ENCODE results near the gene MYO1D.
A peak's percentile ranks its signal among the peaks of the same experiment; 100 is the strongest.

MYO1D gene

GRCh38 chr17:32899236-32900013 is 22.5 kb upstream of the MYO1D start:
- TF ChIP-seq CREB1 (IDR thresholded peaks at IDR 0.05; ENCODE audit: low read depth) = no peak
- TF ChIP-seq EP300 (IDR thresholded peaks at IDR 0.05; ENCODE audit: borderline replicate concordance) = no peak
- no peak for TF ChIP-seq YY1 (IDR thresholded peaks at IDR 0.05; ENCODE audit: low read depth)
- no peak for TF ChIP-seq TCF12 (IDR thresholded peaks at IDR 0.05; ENCODE audit: low read depth)

- no peak for TF ChIP-seq RAD21 (IDR thresholded peaks at IDR 0.05; ENCODE audit: low read depth)
- TF ChIP-seq CREB1 (IDR thresholded peaks at IDR 0.05; ENCODE audit: low read depth) = no peak
- TF ChIP-seq EP300 (IDR thresholded peaks at IDR 0.05; ENCODE audit: borderline replicate concordance) = no peak
- no peak for TF ChIP-seq USF1 (IDR thresholded peaks at IDR 0.05)
- TF ChIP-seq YY1 (IDR thresholded peaks at IDR 0.05; ENCODE audit: low read depth) = no peak
- no peak for TF ChIP-seq TEAD4 (IDR thresholded peaks at IDR 0.05)
Measured at GRCh38 chr17:32896647-32897258, 19.8 kb upstream of the MYO1D start.

GRCh38 chr17:32894245-32894644 is 17.3 kb upstream of the MYO1D start:
- TF ChIP-seq USF1 (IDR thresholded peaks at IDR 0.05) (no peak), YY1 (IDR thresholded peaks at IDR 0.05; ENCODE audit: low read depth) (no peak), ZBTB7A (IDR thresholded peaks at IDR 0.05; ENCODE audit: low read depth) (no peak), CREB1 (IDR thresholded peaks at IDR 0.05; ENCODE audit: low read depth) (no peak), CEBPB (IDR thresholded peaks at IDR 0.05) (no peak), FOXM1 (IDR thresholded peaks at IDR 0.05; ENCODE audit: borderline replicate concordance, low read depth) (no peak), MAX (IDR thresholded peaks at IDR 0.05) (no peak), RAD21 (IDR thresholded peaks at IDR 0.05; ENCODE audit: low read depth) (no peak), TCF12 (IDR thresholded peaks at IDR 0.05; ENCODE audit: low read depth) (no peak), EP300 (IDR thresholded peaks at IDR 0.05; ENCODE audit: borderline replicate concordance) (no peak), EGR1 (IDR thresholded peaks at IDR 0.05) (no peak), REST (IDR thresholded peaks at IDR 0.05; ENCODE audit: low read depth) (no peak), NFIC (IDR thresholded peaks at IDR 0.05) (no peak), TEAD4 (IDR thresholded peaks at IDR 0.05) (no peak), TAF1 (IDR thresholded peaks at IDR 0.05; ENCODE audit: low read depth) (no peak)

- 0 out of 2 replicates have a peak, but pooled peaks have one; percentile 27 for TF ChIP-seq YY1 (IDR thresholded peaks at IDR 0.05; ENCODE audit: low read depth)
Measured at GRCh38 chr17:32886951-32887350, 10.0 kb upstream of the MYO1D start.

- TF ChIP-seq TEAD4 (IDR thresholded peaks at IDR 0.05) = no peak
- TF ChIP-seq EP300 (IDR thresholded peaks at IDR 0.05; ENCODE audit: borderline replicate concordance) = no peak
- no peak for TF ChIP-seq TCF12 (IDR thresholded peaks at IDR 0.05; ENCODE audit: low read depth)
- no peak for TF ChIP-seq EGR1 (IDR thresholded peaks at IDR 0.05)
- TF ChIP-seq CREB1 (IDR thresholded peaks at IDR 0.05; ENCODE audit: low read depth) = no peak
- no peak for TF ChIP-seq ZBTB7A (IDR thresholded peaks at IDR 0.05; ENCODE audit: low read depth)
- no peak for TF ChIP-seq TAF1 (IDR thresholded peaks at IDR 0.05; ENCODE audit: low read depth)
- no peak for TF ChIP-seq MAX (IDR thresholded peaks at IDR 0.05)
- TF ChIP-seq REST (IDR thresholded peaks at IDR 0.05; ENCODE audit: low read depth) = no peak
- TF ChIP-seq FOXM1 (IDR thresholded peaks at IDR 0.05; ENCODE audit: borderline replicate concordance, low read depth) = no peak
- TF ChIP-seq YY1 (IDR thresholded peaks at IDR 0.05; ENCODE audit: low read depth) = no peak
- no peak for TF ChIP-seq NFIC (IDR thresholded peaks at IDR 0.05)
- TF ChIP-seq CEBPB (IDR thresholded peaks at IDR 0.05) = no peak
- TF ChIP-seq RAD21 (IDR thresholded peaks at IDR 0.05; ENCODE audit: low read depth) = no peak
- no peak for TF ChIP-seq USF1 (IDR thresholded peaks at IDR 0.05)
Measured at GRCh38 chr17:32882734-32883133, 5.8 kb upstream of the MYO1D start.

Data from Ishikawa (cell line).